Naive thymus-derived CD4-positive, alpha-beta T cell (primary cell): ENCODE measurements around the gene MIPEP. TPM values are rescaled to one million over a fixed set of nuclear protein-coding genes. Genes with fewer than 3 reads are reported as not detected.

Experiments used
- ATAC-seq: fragments of 150-1000 bp; cut with Tn5 transposase; 2 replicates; pipeline ENCODE4 v1.10.0; 2021; ENCODE audit warnings: mild to moderate bottlenecking, moderate library complexity
- CTCF ChIA-PET: fragments of 350-600 bp; sonication (Branson Sonifier 250); formaldehyde crosslinking; loops from one replicate; lab custom pipeline; 2021; ENCODE audit warnings: antibody characterized with exemption; lab: Charles Lee
- POLR2A ChIA-PET: fragments of 350-600 bp; sonication (Branson Sonifier 250); formaldehyde crosslinking; loops from one replicate; lab custom pipeline; 2021; ENCODE audit warnings: antibody characterized with exemption, inconsistent platforms; lab: Charles Lee
- DNase-seq, 9 donors: peaks; one replicate each; pipeline versions ENCODE4 v3.0.0 to v3.0.0-alpha.2; 2020 to 2022; ENCODE audit warnings: mixed read lengths in 1 of 9
- H3K27ac ChIP-seq: one replicate; pipeline ENCODE4 v1.7.0; 2013; ENCODE audit warnings: mild to moderate bottlenecking, low read depth, low read length, moderate library complexity
- H3K27me3 ChIP-seq, 2 donors: one replicate each; pipeline ENCODE4 v1.7.0; 2013; ENCODE audit warnings: low read length in 2 of 2, mild to moderate bottlenecking in 2 of 2, moderate library complexity in 2 of 2; ENCODE audit not compliant: control insufficient read depth in 2 of 2, insufficient read depth in 2 of 2
- H3K36me3 ChIP-seq, 3 experiments: 1 replicate in 2 of 3; 2 replicates in 1 of 3; pipeline ENCODE4 v1.7.0; 2013; ENCODE audit warnings: low read length in 3 of 3, mild to moderate bottlenecking in 3 of 3, moderate library complexity in 1 of 3; ENCODE audit not compliant: insufficient read depth in 3 of 3, control insufficient read depth in 2 of 3
- H3K4me1 ChIP-seq, 2 donors: one replicate each; pipeline ENCODE4 v1.7.0; 2013; ENCODE audit warnings: low read length in 2 of 2, mild to moderate bottlenecking in 2 of 2, moderate library complexity in 1 of 2; ENCODE audit not compliant: control insufficient read depth in 2 of 2, insufficient read depth in 2 of 2
- H3K4me3 ChIP-seq: 2 replicates; pipeline ENCODE4 v1.7.0; 2013; ENCODE audit warnings: mild to moderate bottlenecking, low read length
- H3K9me3 ChIP-seq, 3 experiments: 1 replicate in 2 of 3; 2 replicates in 1 of 3; pipeline ENCODE4 v1.7.0; 2013; ENCODE audit warnings: low read length in 3 of 3; ENCODE audit not compliant: control insufficient read depth in 2 of 3
- H3K27ac Mint-ChIP-seq, 9 donors: one replicate each; pipeline ENCODE4 v1.8.0; 2020 to 2022; ENCODE audit warnings: mixed read lengths in 9 of 9, mild to moderate bottlenecking in 8 of 9, moderate library complexity in 5 of 9, inconsistent platforms in 2 of 9
- H3K27me3 Mint-ChIP-seq, 5 donors: one replicate each; pipeline ENCODE4 v1.8.0; 2021 to 2022; ENCODE audit warnings: mixed read lengths in 5 of 5, mild to moderate bottlenecking in 1 of 5
- H3K36me3 Mint-ChIP-seq, 5 donors: one replicate each; pipeline ENCODE4 v1.8.0; 2020 to 2022; ENCODE audit warnings: mixed read lengths in 5 of 5, mild to moderate bottlenecking in 3 of 5, inconsistent platforms in 1 of 5
- H3K4me1 Mint-ChIP-seq, 7 donors: one replicate each; pipeline ENCODE4 v1.8.0; 2020 to 2022; ENCODE audit warnings: mixed read lengths in 7 of 7, mild to moderate bottlenecking in 3 of 7, inconsistent platforms in 1 of 7
- H3K4me3 Mint-ChIP-seq, 10 donors: one replicate each; pipeline ENCODE4 v1.8.0; 2020 to 2022; ENCODE audit warnings: mild to moderate bottlenecking in 10 of 10, mixed read lengths in 10 of 10, moderate library complexity in 6 of 10, inconsistent platforms in 2 of 10
- H3K9me3 Mint-ChIP-seq, 11 donors: one replicate each; pipeline ENCODE4 v1.8.0; 2020 to 2022; ENCODE audit warnings: mixed read lengths in 11 of 11, mild to moderate bottlenecking in 4 of 11, inconsistent platforms in 1 of 11, moderate library complexity in 1 of 11
- intact Hi-C, 2 donors: fragments of 100-400 bp; cut with micrococcal nuclease; formaldehyde crosslinking; loops; one replicate each; pipeline ENCODE4 v1.15.1; 2023
- polyA plus RNA-seq, 2 donors: library from polyadenylated mRNA; unstranded; fragments of 300-500 nt; fragmentation: Illumina TruSeq; gene quantifications; one replicate each; pipeline ENCODE4 v1.2.3, GENCODE V29; 2021
- total RNA-seq, 6 experiments: library from RNA in 5 of 6; stranded (reverse) in 5 of 6; gene quantifications; 1 replicate in 5 of 6; 2 replicates in 1 of 6; pipeline ENCODE4 v1.2.3 and lab custom pipeline; 2021 to 2026

The MIPEP gene
- total and polyA plus RNA-seq, 7 experiments from 2014 or later, result 8.0 to 20.7 (median 9.5) TPM

DNA sequence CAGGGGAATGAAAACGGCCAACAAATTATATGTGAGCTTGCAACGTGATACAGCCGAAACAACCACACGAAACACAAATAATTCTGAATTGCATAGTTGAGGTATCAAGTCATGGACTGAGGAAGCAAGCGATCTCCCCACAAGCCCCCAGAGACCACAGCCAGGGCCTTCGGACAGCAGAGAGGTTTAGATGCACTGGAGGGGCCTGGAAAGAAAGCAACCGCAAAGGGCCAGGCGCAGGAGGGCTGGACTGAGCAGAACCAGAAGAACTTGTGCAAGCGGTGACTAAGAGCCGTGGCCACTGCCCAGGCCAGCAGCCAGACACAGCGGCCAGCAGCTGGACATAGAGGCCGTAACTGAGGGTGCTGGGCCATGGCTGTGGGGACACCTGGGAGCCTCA, 187.6 kb downstream of the MIPEP start:
- no peak overlapping the region for H3K27ac Mint-ChIP-seq
- Histone ChIP-seq H3K27ac (no peak overlapping the region), H3K4me1 (peaks cover 0 to 1% of the 10 kb centered on the region in 2 donors), H3K27me3 (no peaks in the 10 kb centered on the region), H3K4me3 (no peak overlapping the region), H3K36me3 (no peaks in the 10 kb centered on the region), H3K9me3 (no peaks in the 10 kb centered on the region)
- ChIA-PET POLR2A (no interaction called here), CTCF (no interaction called here)
- ATAC-seq, result no peak
- no peak for DNase-seq
- peaks cover 0 to 4% (median 0%) of the 10 kb centered on the region in 5 donors for H3K36me3 Mint-ChIP-seq
- H3K4me3 Mint-ChIP-seq, result no peak overlapping the region
- intact Hi-C loops, result no loop called here
- peaks cover 0 to 3% (median 0%) of the 10 kb centered on the region in 11 donors for H3K9me3 Mint-ChIP-seq
- peaks cover under 1 to 12% (median 3%) of the 10 kb centered on the region in 7 donors for H3K4me1 Mint-ChIP-seq
- H3K27me3 Mint-ChIP-seq, result peaks cover 0 to 2% (median 0%) of the 10 kb centered on the region in 5 donors

DNA sequence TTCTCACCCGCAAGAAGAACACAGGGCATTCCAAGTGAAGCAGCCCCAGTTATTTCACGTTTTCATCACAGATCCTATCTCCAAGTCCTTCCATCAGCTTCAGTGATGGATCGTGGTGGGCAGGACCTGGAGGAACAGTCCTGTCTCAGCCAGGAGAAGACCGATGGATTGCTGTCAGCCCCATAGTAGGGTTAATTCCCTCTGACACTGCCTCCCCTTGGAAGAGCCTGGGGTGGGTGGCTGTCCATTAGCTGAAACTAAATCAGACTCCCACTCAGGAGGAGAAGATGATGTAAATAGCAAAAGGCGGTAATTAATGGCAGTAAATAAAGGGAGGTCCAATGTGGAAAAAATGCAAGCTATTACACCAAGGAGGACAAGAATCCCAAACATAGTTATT, 188.0 kb downstream of the MIPEP start:
- ChIA-PET CTCF (no interaction called here), POLR2A (no interaction called here)
- Histone ChIP-seq H3K36me3 (no peaks in the 10 kb centered on the region), H3K27ac (no peak overlapping the region), H3K4me1 (peaks cover 0 to 6% of the 10 kb centered on the region in 2 donors), H3K9me3 (no peaks in the 10 kb centered on the region), H3K4me3 (no peak overlapping the region), H3K27me3 (no peaks in the 10 kb centered on the region)
- Mint-ChIP-seq H3K9me3 (peaks cover 0 to 3% (median 0%) of the 10 kb centered on the region in 11 donors), H3K4me1 (peaks cover 2 to 16% (median 8%) of the 10 kb centered on the region in 7 donors), H3K4me3 (no peak overlapping the region), H3K27ac (no peak overlapping the region), H3K36me3 (peaks cover 0 to 4% (median 0%) of the 10 kb centered on the region in 5 donors), H3K27me3 (peaks cover 0 to 2% (median 0%) of the 10 kb centered on the region in 5 donors)
- DNase-seq (no peak), ATAC-seq (no peak)
- intact Hi-C loops, result no loop called here

DNA sequence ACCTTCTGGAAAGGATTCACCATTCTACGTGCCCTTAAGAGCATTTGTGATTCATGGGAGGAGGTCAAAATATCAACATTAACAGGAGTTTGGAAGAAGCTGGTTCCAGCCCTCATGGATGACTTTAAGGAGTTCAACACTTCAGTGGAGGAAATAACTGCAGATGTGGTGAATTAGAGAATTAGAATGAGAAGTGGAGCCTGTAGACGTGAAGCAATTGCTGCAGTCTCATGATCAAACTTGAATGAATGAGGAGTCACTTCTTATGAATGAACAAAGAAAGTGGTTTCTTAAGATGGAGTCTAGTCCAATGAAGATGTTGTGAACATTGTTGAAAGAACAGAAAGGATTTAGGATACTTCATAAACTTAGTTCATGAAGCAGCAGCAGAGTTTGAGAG, 189.9 kb downstream of the MIPEP start:
- peaks cover 0 to 4% (median 0%) of the 10 kb centered on the region in 5 donors for H3K36me3 Mint-ChIP-seq
- ChIA-PET CTCF (no interaction called here), POLR2A (no interaction called here)
- H3K27me3 Mint-ChIP-seq, result peaks cover 0 to 2% (median 0%) of the 10 kb centered on the region in 5 donors
- no peak overlapping the region for H3K4me3 Mint-ChIP-seq
- intact Hi-C loops, result loop anchor here in 1 of 2 donors (5.0 kb wide), 1 partner anchor 43 kb away; no protein-coding TSS in a partner anchor
- H3K9me3 Mint-ChIP-seq, result peaks cover 0 to 3% (median 0%) of the 10 kb centered on the region in 11 donors
- Histone ChIP-seq H3K9me3 (no peaks in the 10 kb centered on the region), H3K27ac (no peak overlapping the region), H3K4me1 (peaks cover 0 to 9% of the 10 kb centered on the region in 2 donors), H3K36me3 (no peaks in the 10 kb centered on the region), H3K27me3 (no peaks in the 10 kb centered on the region), H3K4me3 (no peak overlapping the region)
- DNase-seq (no peak), ATAC-seq (no peak)
- H3K27ac Mint-ChIP-seq, result no peak overlapping the region
- peaks cover 6 to 27% (median 20%) of the 10 kb centered on the region in 7 donors for H3K4me1 Mint-ChIP-seq

DNA sequence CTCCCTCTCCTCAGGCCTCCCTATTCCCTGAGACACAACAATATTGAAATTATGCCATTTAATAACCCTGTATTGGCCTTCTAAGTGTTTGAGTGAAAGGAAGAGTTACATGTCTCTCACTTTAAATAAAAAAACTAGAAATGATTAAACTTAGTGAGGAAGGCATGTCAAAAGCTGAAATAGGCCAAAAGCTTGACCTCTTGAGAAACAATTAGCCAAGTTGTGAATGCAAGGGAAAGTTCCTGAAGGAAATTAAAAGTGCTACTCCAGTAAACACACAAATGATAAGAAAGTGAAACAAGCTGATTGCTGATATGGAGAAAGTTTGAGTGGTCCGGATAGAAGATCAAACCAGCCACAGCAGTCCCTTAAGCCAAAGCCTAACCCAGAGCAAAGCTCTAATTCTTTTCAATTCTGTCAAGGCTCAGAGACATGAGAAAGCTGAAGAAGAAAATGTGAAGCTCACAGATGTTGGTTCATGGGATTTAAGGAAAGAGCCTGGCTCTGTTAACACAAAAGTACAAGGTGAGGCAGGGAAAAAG, 191.4 kb downstream of the MIPEP start:
- no peaks in the 10 kb centered on the region for H3K27me3 ChIP-seq
- Mint-ChIP-seq H3K27me3 (peaks cover 0 to 7% (median 0%) of the 10 kb centered on the region in 5 donors), H3K36me3 (peaks cover 0 to 4% (median 0%) of the 10 kb centered on the region in 5 donors), H3K4me1 (peaks cover 6 to 31% (median 24%) of the 10 kb centered on the region in 7 donors), H3K27ac (peak overlapping the region in 3 of 9 donors; percentile 52 to 64 (median 54)), H3K4me3 (peak overlapping the region in 2 of 10 donors; percentile 13 to 32), H3K9me3 (peaks cover 0 to 3% (median 0%) of the 10 kb centered on the region in 11 donors)
- intact Hi-C loops, result loop anchor here in 1 of 2 donors (5.0 kb wide), 1 partner anchor 44 kb away; no protein-coding TSS in a partner anchor
- no peak for ATAC-seq
- ChIA-PET CTCF (interaction anchor here (0.6 kb wide), 1 partner anchor 440 kb away, joined by 3 read pairs; no protein-coding TSS in a partner anchor), POLR2A (no interaction called here)
- peaks cover 0 to 9% of the 10 kb centered on the region in 2 donors for H3K4me1 ChIP-seq
- H3K4me3 ChIP-seq, result no peak overlapping the region
- no peaks in the 10 kb centered on the region for H3K9me3 ChIP-seq
- no peak overlapping the region for H3K27ac ChIP-seq
- DNase-seq, result no peak
- H3K36me3 ChIP-seq, result no peaks in the 10 kb centered on the region

DNA sequence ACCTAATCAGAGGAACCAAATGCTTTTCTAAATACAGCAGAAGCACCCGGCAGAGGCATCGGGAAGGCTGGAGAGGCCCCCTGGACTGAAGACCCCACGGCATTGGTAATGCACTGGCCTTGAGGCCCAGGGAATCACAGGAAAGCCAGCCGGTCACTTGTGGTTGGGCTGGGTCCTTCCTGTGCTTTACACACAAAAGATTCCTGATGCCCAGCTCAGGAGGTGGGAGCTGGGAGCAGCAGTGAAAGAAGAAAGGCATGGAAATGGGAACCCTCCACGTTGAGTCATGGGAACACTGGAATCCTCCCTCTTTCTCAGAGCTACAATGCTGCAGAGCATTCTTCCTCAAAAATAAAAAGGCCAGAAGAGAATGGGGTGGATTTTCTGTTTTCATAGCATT, 192.6 kb downstream of the MIPEP start:
- ATAC-seq (no peak), DNase-seq (no peak)
- peaks cover 0 to 3% (median 0%) of the 10 kb centered on the region in 11 donors for H3K9me3 Mint-ChIP-seq
- peaks cover 0 to 9% of the 10 kb centered on the region in 2 donors for H3K4me1 ChIP-seq
- no peaks in the 10 kb centered on the region for H3K36me3 ChIP-seq
- ChIA-PET CTCF (no interaction called here), POLR2A (no interaction called here)
- H3K4me1 Mint-ChIP-seq, result peaks cover 6 to 31% (median 24%) of the 10 kb centered on the region in 7 donors
- H3K27ac Mint-ChIP-seq, result peak overlapping the region; percentile 87 to 98 (median 95)
- peak overlapping the region in 9 of 10 donors; percentile 77 to 86 (median 81) for H3K4me3 Mint-ChIP-seq
- H3K4me3 ChIP-seq, result peak overlapping the region; percentile 49
- H3K27ac ChIP-seq, result peak overlapping the region; percentile 62
- intact Hi-C loops, result loop anchor here in 1 of 2 donors (1.0 to 5.0 kb wide), 3 partner anchors 46 to 321 kb away; no protein-coding TSS in a partner anchor
- no peaks in the 10 kb centered on the region for H3K27me3 ChIP-seq
- peaks cover 0 to 7% (median 0%) of the 10 kb centered on the region in 5 donors for H3K27me3 Mint-ChIP-seq
- peaks cover 0 to 4% (median 0%) of the 10 kb centered on the region in 5 donors for H3K36me3 Mint-ChIP-seq
- H3K9me3 ChIP-seq, result no peaks in the 10 kb centered on the region

DNA sequence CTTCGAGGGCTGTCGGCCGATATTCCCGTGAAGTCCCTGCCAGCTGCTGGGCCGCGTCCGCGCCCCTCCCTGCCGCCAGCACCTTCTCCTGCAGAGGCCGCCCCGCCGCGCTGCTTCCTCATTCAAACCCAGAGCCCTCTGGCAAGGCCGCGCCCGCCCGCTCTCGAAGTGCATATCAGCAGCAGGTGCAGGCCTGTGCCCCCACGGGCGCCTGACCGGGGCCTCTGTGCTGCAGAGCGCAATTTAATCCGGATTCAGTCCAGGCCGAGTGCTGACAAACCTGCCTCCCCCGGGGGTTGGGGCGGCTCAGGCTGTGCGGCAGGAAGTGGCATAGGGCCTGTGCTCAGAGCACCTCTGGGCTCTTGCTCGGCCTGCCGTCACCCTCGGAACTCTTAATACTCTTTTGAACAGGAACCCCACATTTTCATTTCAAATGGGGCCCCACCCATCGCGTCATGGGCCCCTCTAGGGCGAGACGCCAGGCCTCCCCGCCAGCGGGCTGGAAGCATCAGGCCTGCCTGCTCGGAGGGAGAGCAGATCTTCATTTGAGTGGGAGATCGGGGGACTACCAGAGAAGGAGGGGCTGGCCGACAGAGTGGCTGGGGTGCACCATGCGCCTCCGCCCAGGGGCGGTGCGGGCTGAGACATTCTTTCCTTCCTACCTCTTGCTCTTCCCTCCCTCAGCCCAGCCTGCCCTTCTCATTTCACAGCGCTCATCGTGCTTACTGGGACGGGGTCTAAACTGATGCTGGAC, 193.3 kb downstream of the MIPEP start:
- H3K4me3 ChIP-seq, result peak overlapping the region; percentile 49
- H3K27ac ChIP-seq, result peak overlapping the region; percentile 62
- intact Hi-C loops, result loop anchor here in 1 of 2 donors (1.0 to 5.0 kb wide), 3 partner anchors 46 to 321 kb away; no protein-coding TSS in a partner anchor
- ATAC-seq (peak; percentile 88), DNase-seq (peak; percentile 25 to 71 (median 68))
- Mint-ChIP-seq H3K4me3 (peak overlapping the region; percentile 73 to 86 (median 81)), H3K27me3 (peaks cover 0 to 7% (median 0%) of the 10 kb centered on the region in 5 donors), H3K27ac (peak overlapping the region; percentile 87 to 98 (median 95)), H3K4me1 (peaks cover 6 to 31% (median 24%) of the 10 kb centered on the region in 7 donors), H3K36me3 (peaks cover 0 to 4% (median 0%) of the 10 kb centered on the region in 5 donors), H3K9me3 (peaks cover 0 to 3% (median 0%) of the 10 kb centered on the region in 11 donors)
- no peaks in the 10 kb centered on the region for H3K36me3 ChIP-seq
- H3K4me1 ChIP-seq, result peaks cover 0 to 9% of the 10 kb centered on the region in 2 donors
- H3K9me3 ChIP-seq, result no peaks in the 10 kb centered on the region
- H3K27me3 ChIP-seq, result no peaks in the 10 kb centered on the region
- POLR2A ChIA-PET, result no interaction called here
- CTCF ChIA-PET, result interaction anchor here (0.7 kb wide), 1 partner anchor 486 kb away, joined by 3 read pairs; no protein-coding TSS in a partner anchor
